Measurements from ENCODE around the gene SSBP1.

- TF ChIP-seq CTCF (conservative IDR thresholded peaks at IDR 0.05; ENCODE audit: low read length) (no peak), EZH2phosphoT487 (IDR thresholded peaks at IDR 0.05; ENCODE audit: borderline replicate concordance, low read depth, low read length) (no peak)
Measured at GRCh38 chr7:141792526-141792925, 54.4 kb downstream of the SSBP1 start.

Measured in OCI-LY7 (cell line).